ENCODE data around the gene NNMT.

Gene NNMT

DNA sequence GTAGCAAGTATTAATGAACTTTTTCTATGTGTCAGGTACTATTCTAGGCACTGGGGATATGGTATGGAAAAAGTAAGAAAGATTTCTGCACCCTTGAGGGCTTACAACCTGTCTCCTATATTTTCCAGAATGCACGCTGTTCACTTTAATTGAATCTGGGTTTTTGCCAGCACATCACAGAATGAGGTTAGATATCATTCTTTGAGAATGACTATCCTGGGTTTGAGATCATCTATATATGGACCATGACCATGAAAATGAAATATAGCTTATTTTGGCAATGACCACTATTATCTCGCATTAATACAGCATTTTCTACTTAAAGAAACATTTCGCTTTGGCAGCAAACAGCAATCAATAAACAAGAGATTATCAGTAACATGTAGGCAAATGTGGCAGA is 57.2 kb downstream of the NNMT start:
- DNase-seq = no peak

DNA sequence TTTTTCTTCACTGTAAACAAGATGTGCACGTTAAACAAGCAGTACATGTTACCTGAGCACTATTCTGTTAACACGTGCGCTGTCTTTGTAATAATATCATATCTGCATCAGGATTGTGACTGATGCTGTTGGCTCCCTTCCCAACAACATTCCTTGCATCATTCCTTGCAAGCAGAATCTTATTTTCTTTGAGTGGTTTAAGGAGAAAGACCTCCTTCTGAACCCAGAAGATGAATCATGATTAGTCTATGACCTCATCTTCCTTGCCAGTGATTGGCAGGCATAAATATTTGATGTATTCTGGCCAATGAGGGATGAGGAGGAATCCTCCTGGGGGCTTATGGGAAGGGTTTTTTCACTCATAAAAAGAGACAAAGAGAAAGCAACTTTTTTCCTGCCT is 57.9 kb downstream of the NNMT start:
- DNase-seq = no peak

DNA sequence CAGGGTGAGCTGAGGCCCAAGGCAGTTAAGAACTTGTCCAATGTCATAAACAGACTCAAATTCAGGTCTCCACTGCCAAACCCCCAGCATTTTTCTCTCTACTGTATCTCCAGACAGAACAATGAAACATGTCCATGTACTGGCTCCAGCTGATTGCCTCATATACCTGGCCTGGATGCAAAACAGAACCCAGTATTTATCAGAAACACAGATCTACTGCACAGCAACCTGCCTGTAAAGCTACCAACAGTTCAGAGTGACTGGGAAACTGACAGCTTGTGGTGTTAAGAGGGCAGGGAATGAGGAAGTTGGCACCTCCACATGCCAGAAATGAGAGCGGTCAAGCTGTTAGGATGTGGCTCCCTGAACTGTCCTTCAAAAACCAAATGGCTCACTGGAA is 62.5 kb downstream of the NNMT start:
- DNase-seq = no peak

DNA sequence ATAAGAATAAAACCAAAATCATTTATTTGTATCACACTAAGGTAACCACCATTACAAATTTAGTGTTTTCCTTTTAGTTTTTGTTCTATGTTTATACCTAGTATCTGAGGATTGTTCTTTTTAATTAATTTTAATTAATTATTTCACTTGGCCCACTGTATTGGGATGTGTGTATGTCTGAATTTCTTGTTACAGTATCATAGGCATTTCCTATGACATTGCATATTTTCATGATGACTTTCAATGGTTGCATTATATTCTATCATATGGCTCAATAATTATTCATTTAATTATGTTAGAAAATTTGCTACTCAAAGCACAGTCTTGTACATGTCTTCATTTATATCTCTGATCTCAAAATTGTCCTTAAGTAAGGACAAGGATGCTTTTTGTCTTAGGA is 63.1 kb downstream of the NNMT start:
- DNase-seq = no peak

DNA sequence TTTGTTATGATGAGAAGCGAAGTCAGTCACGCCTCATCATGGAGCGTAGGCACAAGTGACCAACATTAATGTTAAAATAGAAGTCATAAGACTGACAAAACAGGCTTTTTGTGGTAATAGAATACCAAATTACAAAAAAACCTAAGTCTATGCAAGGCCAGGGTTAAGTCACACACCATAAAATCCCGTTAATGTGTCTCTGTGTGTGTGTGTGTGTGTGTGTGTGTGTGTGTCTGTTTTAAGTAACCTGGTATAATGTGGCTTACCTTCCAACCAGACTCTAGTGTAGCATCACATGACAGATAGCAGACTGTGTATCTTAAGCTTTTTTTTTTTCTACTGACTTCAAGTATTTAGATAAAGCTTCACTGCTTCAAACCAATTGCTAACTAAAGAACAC is 66.1 kb downstream of the NNMT start:
- DNase-seq = no peak

DNA sequence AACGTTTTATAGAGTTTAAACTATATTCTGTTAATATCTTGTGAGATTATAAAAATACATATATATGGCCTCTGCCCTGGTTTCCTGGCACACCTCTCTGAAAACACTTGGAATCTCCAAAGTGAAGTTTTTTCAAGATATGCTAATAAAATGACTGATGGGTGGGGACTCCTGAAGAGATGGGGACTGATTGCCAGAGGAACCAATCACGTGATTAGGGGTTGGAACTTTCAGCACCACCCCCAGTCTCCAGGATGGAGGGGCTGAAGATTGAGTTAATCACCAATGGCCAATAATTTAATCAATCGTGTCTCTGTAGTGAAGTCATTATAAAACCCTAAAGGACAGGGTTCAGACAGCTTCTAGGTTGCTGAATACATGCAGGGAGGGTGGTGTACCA is 66.8 kb downstream of the NNMT start:
- no peak for DNase-seq
